GM12891 (cell line): Measurements from ENCODE around the gene METTL6.
A peak's percentile ranks its signal among the peaks of the same experiment; 100 is the strongest.

ENCODE experiments used
- POLR2A ChIP-seq: IDR thresholded peaks from 2 replicates; pipeline ENCODE4 v1.6.1; 2011; ENCODE audit warnings: low read depth, low read length, control low read depth
- POLR2AphosphoS5 ChIP-seq: IDR thresholded peaks from 2 replicates; pipeline ENCODE4 v1.6.1; 2011; ENCODE audit warnings: low read depth, low read length, control low read depth

DNA sequence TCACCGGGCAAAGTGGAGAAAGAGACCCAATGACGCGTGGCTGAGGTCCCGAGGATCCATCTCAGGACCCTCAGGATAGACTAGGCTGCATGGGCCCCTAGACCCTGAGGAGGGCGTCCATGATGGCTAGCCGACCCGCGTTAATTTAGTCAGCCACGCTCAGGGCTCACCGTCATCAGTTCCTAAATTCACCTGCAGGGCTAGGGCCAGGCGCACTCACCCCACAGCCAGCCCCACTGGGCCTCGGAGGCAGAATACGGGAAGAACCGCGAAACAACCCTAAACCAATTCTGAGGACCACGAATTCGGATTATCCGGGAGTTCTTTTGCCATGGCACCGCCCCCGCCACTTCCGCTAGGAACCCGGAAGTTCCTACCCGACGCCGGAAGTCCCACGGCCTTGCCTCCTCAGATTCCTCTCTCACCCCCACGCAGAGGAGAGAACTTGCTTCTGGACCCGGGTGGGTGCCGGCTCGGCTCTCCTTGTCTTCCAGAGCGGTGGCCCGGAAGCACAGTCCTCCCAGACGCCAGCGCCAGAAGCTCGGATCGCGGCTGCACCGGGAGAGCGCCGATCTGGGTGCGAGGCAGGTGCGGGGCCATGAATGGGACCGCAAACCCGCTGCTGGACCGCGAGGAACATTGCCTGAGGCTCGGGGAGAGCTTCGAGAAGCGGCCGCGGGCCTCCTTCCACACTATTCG, at the start of gene METTL6, which contains the start of gene EAF1:
- peak; percentile 79 for TF ChIP-seq POLR2AphosphoS5
- TF ChIP-seq POLR2A: peak; percentile 87
